ENCODE measurements around the gene CAMTA1. TPM values are rescaled to one million over a fixed set of nuclear protein-coding genes. Genes with fewer than 3 reads are reported as not detected.

CAMTA1 gene
- total RNA-seq, 1 experiment from 2014 or later, result 69.5 TPM

- DNase-seq (ENCODE audit: low read depth, low spot score), result no peak
- H3K9me2 ChIP-seq (ENCODE audit: insufficient read depth), result no peaks in the 10 kb centered on the region
- H3K36me3 ChIP-seq (ENCODE audit: control insufficient read depth in 1 of 2, insufficient read depth in 2 of 2, low read length in 2 of 2), result peaks cover 10 to 18% of the 10 kb centered on the region in 2 experiments
- no peaks in the 10 kb centered on the region for H3K9me3 ChIP-seq (ENCODE audit: control insufficient read depth in 1 of 2, insufficient read depth in 1 of 2, low read depth in 1 of 2, low read length in 2 of 2)
- no peak for ATAC-seq
- no TSS peak for BruUV-seq (replicated peaks)
- no peaks in the 10 kb centered on the region for H3K79me2 ChIP-seq (ENCODE audit: insufficient read depth, low read length)
- ChIA-PET POLR2A (interaction anchor here (1.0 kb wide), 1 partner anchor 214 kb away, joined by 3 read pairs; the partner anchor contains the start of gene PARK7), CTCF (interaction anchor here (0.9 kb wide), 1 partner anchor 81 kb away, joined by 3 read pairs; no protein-coding TSS in a partner anchor), RAD21 (ENCODE audit: low non-redundant PET in 1 of 2, low total read pairs in 2 of 2, uncharacterized antibody in 2 of 2, unreplicated experiment in 2 of 2) (no interaction called here)
- no peak overlapping the region for H2AFZ ChIP-seq (ENCODE audit: low read depth, low read length, poor library complexity, severe bottlenecking)
- TF ChIP-seq, protein P1, sequence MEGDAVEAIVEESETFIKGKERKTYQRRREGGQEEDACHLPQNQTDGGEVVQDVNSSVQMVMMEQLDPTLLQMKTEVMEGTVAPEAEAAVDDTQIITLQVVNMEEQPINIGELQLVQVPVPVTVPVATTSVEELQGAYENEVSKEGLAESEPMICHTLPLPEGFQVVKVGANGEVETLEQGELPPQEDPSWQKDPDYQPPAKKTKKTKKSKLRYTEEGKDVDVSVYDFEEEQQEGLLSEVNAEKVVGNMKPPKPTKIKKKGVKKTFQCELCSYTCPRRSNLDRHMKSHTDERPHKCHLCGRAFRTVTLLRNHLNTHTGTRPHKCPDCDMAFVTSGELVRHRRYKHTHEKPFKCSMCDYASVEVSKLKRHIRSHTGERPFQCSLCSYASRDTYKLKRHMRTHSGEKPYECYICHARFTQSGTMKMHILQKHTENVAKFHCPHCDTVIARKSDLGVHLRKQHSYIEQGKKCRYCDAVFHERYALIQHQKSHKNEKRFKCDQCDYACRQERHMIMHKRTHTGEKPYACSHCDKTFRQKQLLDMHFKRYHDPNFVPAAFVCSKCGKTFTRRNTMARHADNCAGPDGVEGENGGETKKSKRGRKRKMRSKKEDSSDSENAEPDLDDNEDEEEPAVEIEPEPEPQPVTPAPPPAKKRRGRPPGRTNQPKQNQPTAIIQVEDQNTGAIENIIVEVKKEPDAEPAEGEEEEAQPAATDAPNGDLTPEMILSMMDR (IDR thresholded peaks at IDR 0.05 in 2 of 3, conservative IDR thresholded peaks at IDR 0.05 in 1 of 3; ENCODE audit: borderline replicate concordance in 1 of 3, insufficient read depth in 1 of 3, low read depth in 2 of 3, low read length in 2 of 3), result no peak
- TF ChIP-seq, protein P2, sequence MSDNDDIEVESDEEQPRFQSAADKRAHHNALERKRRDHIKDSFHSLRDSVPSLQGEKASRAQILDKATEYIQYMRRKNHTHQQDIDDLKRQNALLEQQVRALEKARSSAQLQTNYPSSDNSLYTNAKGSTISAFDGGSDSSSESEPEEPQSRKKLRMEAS (IDR thresholded peaks at IDR 0.05), result no peak
- TF ChIP-seq EZH2 (IDR thresholded peaks at IDR 0.05) (no peak), ATF3 (IDR thresholded peaks at IDR 0.05) (no peak), SRF (IDR thresholded peaks at IDR 0.05; ENCODE audit: low read depth) (no peak), CEBPB (IDR thresholded peaks at IDR 0.05; ENCODE audit: low read depth) (no peak), ZNF274 (IDR thresholded peaks at IDR 0.05; ENCODE audit: low read depth, low read length) (no peak), YY1 (IDR thresholded peaks at IDR 0.05; ENCODE audit: extremely low read depth, insufficient replicate concordance, low read depth, low read length) (no peak), SIN3A (IDR thresholded peaks at IDR 0.05; ENCODE audit: low read depth) (no peak), FOSL1 (IDR thresholded peaks at IDR 0.05; ENCODE audit: low read depth) (no peak), EZH2phosphoT487 (IDR thresholded peaks at IDR 0.05; ENCODE audit: borderline replicate concordance) (no peak), POLR2AphosphoS5 (IDR thresholded peaks at IDR 0.05; ENCODE audit: low read depth, low read length) (no peak), TCF7L2 (IDR thresholded peaks at IDR 0.05; ENCODE audit: borderline replicate concordance, extremely low read depth, insufficient read depth, insufficient read length) (no peak), ZFX (IDR thresholded peaks at IDR 0.05) (no peak), SP1 (IDR thresholded peaks at IDR 0.05; ENCODE audit: low read depth) (no peak)
- TF ChIP-seq, protein P3, sequence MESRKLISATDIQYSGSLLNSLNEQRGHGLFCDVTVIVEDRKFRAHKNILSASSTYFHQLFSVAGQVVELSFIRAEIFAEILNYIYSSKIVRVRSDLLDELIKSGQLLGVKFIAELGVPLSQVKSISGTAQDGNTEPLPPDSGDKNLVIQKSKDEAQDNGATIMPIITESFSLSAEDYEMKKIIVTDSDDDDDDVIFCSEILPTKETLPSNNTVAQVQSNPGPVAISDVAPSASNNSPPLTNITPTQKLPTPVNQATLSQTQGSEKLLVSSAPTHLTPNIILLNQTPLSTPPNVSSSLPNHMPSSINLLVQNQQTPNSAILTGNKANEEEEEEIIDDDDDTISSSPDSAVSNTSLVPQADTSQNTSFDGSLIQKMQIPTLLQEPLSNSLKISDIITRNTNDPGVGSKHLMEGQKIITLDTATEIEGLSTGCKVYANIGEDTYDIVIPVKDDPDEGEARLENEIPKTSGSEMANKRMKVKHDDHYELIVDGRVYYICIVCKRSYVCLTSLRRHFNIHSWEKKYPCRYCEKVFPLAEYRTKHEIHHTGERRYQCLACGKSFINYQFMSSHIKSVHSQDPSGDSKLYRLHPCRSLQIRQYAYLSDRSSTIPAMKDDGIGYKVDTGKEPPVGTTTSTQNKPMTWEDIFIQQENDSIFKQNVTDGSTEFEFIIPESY (IDR thresholded peaks at IDR 0.05; ENCODE audit: extremely low read depth, insufficient replicate concordance, low read length), result no peak
- no peak overlapping the region for H3K4me2 ChIP-seq (ENCODE audit: low read length)
- H3K27me3 ChIP-seq (ENCODE audit: insufficient read depth, low read length), result no peaks in the 10 kb centered on the region
- no peak overlapping the region for H3K4me3 ChIP-seq (replicated peaks in 1 of 2; ENCODE audit: low read depth in 1 of 2, low read length in 2 of 2)
- intact Hi-C loops (cut with micrococcal nuclease), result no loop called here
- H3K4me1 ChIP-seq (ENCODE audit: control insufficient read depth in 1 of 2, insufficient read depth in 2 of 2, low read length in 2 of 2), result no peaks in the 10 kb centered on the region
- H4K20me1 ChIP-seq (ENCODE audit: insufficient read depth), result no peaks in the 10 kb centered on the region
- H3K27ac ChIP-seq (ENCODE audit: low read depth, low read length), result no peak overlapping the region
- H3K9ac ChIP-seq (ENCODE audit: low read length), result no peak overlapping the region
Measured at GRCh38 chr1:7747605-7748004, 962.4 kb downstream of the CAMTA1 start.

Data from HCT116 (cell line).